ENCODE results near the gene ARHGAP15.

Gene ARHGAP15

DNA sequence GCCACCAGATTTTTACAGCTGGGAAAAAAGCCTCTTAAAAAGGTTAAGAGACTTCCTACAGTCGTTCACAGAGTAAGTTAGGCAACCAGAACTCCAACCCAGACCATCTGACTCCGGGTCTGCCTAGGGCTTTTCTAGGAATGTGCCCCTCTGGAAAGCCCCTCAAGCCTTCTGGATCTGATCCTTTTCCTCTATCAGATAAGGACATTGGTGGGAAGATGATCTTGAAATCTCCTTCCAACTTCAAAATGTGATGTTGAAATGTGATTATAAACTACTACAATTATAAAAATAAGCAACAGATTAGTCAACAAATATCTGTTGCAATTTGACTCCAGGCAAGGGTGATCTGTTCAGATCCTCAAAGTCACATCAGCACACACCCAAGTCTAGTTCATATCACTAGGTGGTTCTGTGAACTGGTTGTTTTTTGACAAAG, 270.4 kb downstream of the ARHGAP15 start:
- Histone ChIP-seq H3K36me3 (no peaks in the 10 kb centered on the region), H3K27me3 (no peaks in the 10 kb centered on the region), H3K9me3 (no peaks in the 10 kb centered on the region), H3K4me3 (ENCODE audit: low read depth, low read length) (no peak overlapping the region), H3K4me1 (no peaks in the 10 kb centered on the region)
- no peak for DNase-seq
- TF ChIP-seq, protein P1, sequence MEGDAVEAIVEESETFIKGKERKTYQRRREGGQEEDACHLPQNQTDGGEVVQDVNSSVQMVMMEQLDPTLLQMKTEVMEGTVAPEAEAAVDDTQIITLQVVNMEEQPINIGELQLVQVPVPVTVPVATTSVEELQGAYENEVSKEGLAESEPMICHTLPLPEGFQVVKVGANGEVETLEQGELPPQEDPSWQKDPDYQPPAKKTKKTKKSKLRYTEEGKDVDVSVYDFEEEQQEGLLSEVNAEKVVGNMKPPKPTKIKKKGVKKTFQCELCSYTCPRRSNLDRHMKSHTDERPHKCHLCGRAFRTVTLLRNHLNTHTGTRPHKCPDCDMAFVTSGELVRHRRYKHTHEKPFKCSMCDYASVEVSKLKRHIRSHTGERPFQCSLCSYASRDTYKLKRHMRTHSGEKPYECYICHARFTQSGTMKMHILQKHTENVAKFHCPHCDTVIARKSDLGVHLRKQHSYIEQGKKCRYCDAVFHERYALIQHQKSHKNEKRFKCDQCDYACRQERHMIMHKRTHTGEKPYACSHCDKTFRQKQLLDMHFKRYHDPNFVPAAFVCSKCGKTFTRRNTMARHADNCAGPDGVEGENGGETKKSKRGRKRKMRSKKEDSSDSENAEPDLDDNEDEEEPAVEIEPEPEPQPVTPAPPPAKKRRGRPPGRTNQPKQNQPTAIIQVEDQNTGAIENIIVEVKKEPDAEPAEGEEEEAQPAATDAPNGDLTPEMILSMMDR (IDR thresholded peaks at IDR 0.05; ENCODE audit: low read depth, low read length), result no peak

DNA sequence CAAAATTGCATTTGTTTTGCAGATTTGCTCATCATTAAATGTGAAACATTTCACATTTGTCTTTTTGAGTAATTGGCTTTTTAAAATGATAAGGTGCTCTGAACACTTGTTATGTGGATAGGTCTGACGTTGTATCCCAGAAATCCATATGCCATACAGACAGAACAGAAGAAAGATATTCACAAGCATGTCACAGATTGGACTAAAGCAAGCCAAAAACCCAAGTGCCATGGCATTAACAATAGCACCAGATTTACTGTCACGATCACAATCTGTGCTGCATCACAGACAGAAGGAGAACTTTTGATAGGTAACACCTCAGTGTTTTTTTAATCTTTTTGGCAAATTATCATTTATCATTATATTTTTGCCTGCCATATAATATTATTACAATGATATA, 272.6 kb downstream of the ARHGAP15 start:
- H3K4me3 ChIP-seq (ENCODE audit: low read depth, low read length), result no peak overlapping the region
- H3K9me3 ChIP-seq, result no peaks in the 10 kb centered on the region
- H3K27me3 ChIP-seq, result no peaks in the 10 kb centered on the region
- TF ChIP-seq, protein P1 (IDR thresholded peaks at IDR 0.05; ENCODE audit: low read depth, low read length), result no peak
- H3K4me1 ChIP-seq, result no peaks in the 10 kb centered on the region
- no peak for DNase-seq
- no peaks in the 10 kb centered on the region for H3K36me3 ChIP-seq

DNA sequence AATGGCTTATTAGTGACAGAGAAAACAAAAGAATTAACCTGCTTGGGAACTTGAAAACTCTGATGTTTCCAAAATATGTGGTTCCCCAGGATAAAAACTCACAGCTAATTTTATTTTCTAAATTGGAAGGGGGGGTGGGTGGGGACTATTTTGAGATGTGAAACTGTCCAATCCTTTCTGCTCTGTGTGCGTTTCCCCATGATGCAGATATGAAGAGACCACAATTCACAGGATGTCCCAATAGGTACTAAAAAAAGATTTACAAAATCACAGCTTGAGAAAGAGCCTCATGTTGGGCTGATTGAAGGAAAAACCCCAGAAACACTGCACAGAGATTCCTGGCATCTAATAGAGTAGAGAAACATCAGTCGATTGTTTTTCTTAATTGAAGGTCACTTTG, 273.2 kb downstream of the ARHGAP15 start:
- Histone ChIP-seq H3K36me3 (no peaks in the 10 kb centered on the region), H3K4me1 (no peaks in the 10 kb centered on the region), H3K9me3 (no peaks in the 10 kb centered on the region), H3K27me3 (no peaks in the 10 kb centered on the region), H3K4me3 (ENCODE audit: low read depth, low read length) (no peak overlapping the region)
- TF ChIP-seq, protein P1 (IDR thresholded peaks at IDR 0.05; ENCODE audit: low read depth, low read length), result no peak
- no peak for DNase-seq

DNA sequence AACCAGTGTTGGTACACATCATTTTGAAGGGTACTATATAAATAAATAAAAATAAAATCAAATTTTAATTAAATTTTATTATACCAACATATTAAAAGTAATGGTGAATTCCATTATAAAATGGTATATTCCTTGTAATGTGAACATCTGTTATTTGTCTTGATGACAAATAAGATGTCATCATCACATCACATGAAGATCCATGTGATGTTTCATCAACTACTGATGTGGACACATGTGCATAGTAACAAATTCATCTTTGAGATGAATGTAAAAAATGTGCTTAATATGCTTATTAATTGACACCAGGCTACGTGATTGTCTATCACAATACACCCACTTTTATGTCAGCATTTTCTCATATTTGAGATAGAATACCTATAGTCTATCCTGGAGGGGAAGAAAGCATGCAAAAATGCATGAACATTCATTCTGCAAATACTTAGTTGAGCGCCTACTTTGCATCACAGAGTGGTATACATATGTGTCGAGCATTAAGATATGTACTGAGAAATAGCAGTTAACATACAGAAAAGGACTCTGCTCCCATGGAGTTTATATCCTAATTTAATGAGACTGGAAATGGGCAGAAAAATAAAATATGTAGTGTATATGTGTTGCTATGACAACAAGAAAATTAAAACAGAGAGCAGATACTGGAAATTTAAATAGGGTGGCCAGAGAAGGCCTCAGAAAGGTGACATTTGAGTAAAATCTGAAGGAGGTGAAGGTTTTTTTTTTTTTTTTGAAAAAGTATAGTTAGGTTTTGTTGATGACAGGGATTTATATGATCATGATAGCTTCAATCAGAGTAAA, 281.1 kb downstream of the ARHGAP15 start:
- H3K4me3 ChIP-seq (ENCODE audit: low read depth, low read length), result no peak overlapping the region
- H3K36me3 ChIP-seq, result no peaks in the 10 kb centered on the region
- no peak for DNase-seq
- TF ChIP-seq, protein P1 (IDR thresholded peaks at IDR 0.05; ENCODE audit: low read depth, low read length), result no peak
- no peaks in the 10 kb centered on the region for H3K9me3 ChIP-seq
- no peaks in the 10 kb centered on the region for H3K4me1 ChIP-seq
- no peaks in the 10 kb centered on the region for H3K27me3 ChIP-seq

DNA sequence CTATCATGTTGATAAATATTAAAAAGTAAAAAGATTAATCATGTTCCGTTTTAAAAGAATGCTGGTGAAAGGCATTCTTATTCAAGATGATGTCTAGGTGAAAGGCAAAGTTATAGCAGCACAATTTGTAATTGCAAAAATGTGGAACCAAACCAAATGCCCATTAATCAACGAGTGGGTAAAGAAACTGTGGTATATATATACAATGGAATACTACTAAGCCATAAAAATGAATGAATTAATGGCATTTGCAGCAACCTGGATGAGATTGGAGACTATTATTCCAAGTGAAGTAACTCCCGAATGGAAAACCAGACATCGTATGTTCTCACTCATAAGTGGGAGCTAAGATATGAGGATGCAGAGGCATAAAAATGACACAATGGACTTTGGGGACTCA, 286.4 kb downstream of the ARHGAP15 start:
- Histone ChIP-seq H3K36me3 (no peaks in the 10 kb centered on the region), H3K9me3 (no peaks in the 10 kb centered on the region), H3K27me3 (no peaks in the 10 kb centered on the region), H3K4me1 (no peaks in the 10 kb centered on the region), H3K4me3 (ENCODE audit: low read depth, low read length) (no peak overlapping the region)
- DNase-seq, result no peak
- TF ChIP-seq, protein P1 (IDR thresholded peaks at IDR 0.05; ENCODE audit: low read depth, low read length), result no peak

DNA sequence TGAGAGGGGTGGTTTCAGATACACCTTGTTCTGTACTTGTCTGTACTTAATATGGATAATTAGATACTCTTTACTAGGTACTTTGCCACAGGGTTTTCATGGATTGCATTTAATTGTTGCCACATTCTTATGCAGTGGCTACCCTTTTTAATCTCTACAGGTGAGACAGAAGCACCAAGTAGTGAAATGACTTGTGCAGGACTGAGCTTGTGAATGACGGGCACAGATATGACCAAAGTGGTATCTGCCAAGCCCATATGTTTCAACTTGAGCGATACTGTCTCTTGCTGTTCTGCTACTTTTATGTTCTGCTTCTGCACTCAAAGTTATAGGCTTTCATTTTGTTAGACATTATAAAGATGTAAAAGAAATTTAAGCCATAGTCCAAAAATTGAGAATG, 288.2 kb downstream of the ARHGAP15 start:
- no peak overlapping the region for H3K4me3 ChIP-seq (ENCODE audit: low read depth, low read length)
- no peaks in the 10 kb centered on the region for H3K4me1 ChIP-seq
- no peaks in the 10 kb centered on the region for H3K36me3 ChIP-seq
- no peaks in the 10 kb centered on the region for H3K9me3 ChIP-seq
- DNase-seq, result no peak
- TF ChIP-seq, protein P1 (IDR thresholded peaks at IDR 0.05; ENCODE audit: low read depth, low read length), result no peak
- no peaks in the 10 kb centered on the region for H3K27me3 ChIP-seq
